H1 (cell line): ENCODE results near the gene BCL7B. TPM values are rescaled to one million over a fixed set of nuclear protein-coding genes. Genes with fewer than 3 reads are reported as not detected.

Experiments used
- CTCF ChIA-PET: fragments of 300-600 bp; sonication (Branson Sonifier 250); formaldehyde crosslinking; loops from one replicate; lab custom pipeline; 2021; ENCODE audit not compliant: partially characterized antibody; lab: Charles Lee
- POLR2A ChIA-PET: fragments of 300-600 bp; sonication (Branson Sonifier 250); formaldehyde crosslinking; loops from one replicate; lab custom pipeline; 2021; ENCODE audit warnings: inconsistent platforms; ENCODE audit not compliant: partially characterized antibody; lab: Charles Lee
- DNase-seq, 2 experiments: peaks; one replicate each; pipeline versions ENCODE4 v3.0.0 to v3.0.0-alpha.2; 2010 to 2022; ENCODE audit warnings: low spot score in 2 of 2, low read depth in 1 of 2, mixed read lengths in 1 of 2
- FAIRE-seq: peaks from 2 replicates; lab custom pipeline; 2011; peaks lifted over from hg19 to GRCh38; lab: Jason Lieb, UNC
- H2AFZ ChIP-seq: 2 replicates; pipeline ENCODE4 v1.8.1; 2012; ENCODE audit warnings: low read length, inconsistent platforms
- H2AK5ac ChIP-seq: 2 replicates; pipeline ENCODE4 v1.6.1; 2013; ENCODE audit warnings: low read depth, low read length
- H2BK120ac ChIP-seq: replicated peaks from 2 replicates; pipeline ENCODE3; 2013; ENCODE audit warnings: low read depth, low read length, inconsistent platforms
- H2BK12ac ChIP-seq: 2 replicates; pipeline ENCODE4 v1.6.1; 2013; ENCODE audit warnings: low read depth, low read length
- H2BK15ac ChIP-seq: 2 replicates; pipeline ENCODE4 v1.6.1; 2013; ENCODE audit warnings: low read length
- H2BK20ac ChIP-seq: 2 replicates; pipeline ENCODE4 v1.6.1; 2013; ENCODE audit warnings: low read length
- H2BK5ac ChIP-seq: 2 replicates; pipeline ENCODE4 v1.6.1; 2013; ENCODE audit warnings: low read depth, low read length
- H3K14ac ChIP-seq: 2 replicates; pipeline ENCODE4 v1.6.1; 2013; ENCODE audit warnings: inconsistent platforms; ENCODE audit not compliant: insufficient read length
- H3K18ac ChIP-seq: 2 replicates; pipeline ENCODE4 v1.6.1; 2013; ENCODE audit warnings: low read length; ENCODE audit errors: extremely low read depth
- H3K23ac ChIP-seq: 2 replicates; pipeline ENCODE4 v1.6.1; 2013; ENCODE audit warnings: inconsistent platforms; ENCODE audit not compliant: insufficient read length
- H3K23me2 ChIP-seq: 2 replicates; pipeline ENCODE4 v1.6.1; 2013; ENCODE audit warnings: low read depth, low read length
- H3K27ac ChIP-seq: 2 replicates; pipeline ENCODE4 v1.6.1; 2011; ENCODE audit warnings: low read depth, low read length, inconsistent platforms
- H3K27me3 ChIP-seq, 4 experiments: replicated peaks in 1 of 4; 1 replicate in 1 of 4; 2 replicates in 3 of 4; pipeline versions ENCODE4 v1.6.1 to v1.8.1; 2011 to 2013; ENCODE audit warnings: low read length in 3 of 4, mild to moderate bottlenecking in 3 of 4, inconsistent platforms in 2 of 4, mixed read lengths in 2 of 4, moderate library complexity in 1 of 4; ENCODE audit not compliant: control insufficient read depth in 3 of 4, insufficient read depth in 3 of 4; ENCODE audit errors: extremely low read depth in 1 of 4
- H3K36me3 ChIP-seq, 4 experiments: 2 replicates each; pipeline versions ENCODE4 v1.6.1 to v1.8.1; 2011 to 2013; ENCODE audit warnings: mild to moderate bottlenecking in 4 of 4, low read length in 3 of 4, moderate library complexity in 2 of 4, control low read depth in 1 of 4, inconsistent platforms in 1 of 4; ENCODE audit not compliant: insufficient read depth in 4 of 4, control insufficient read depth in 2 of 4
- H3K4ac ChIP-seq: replicated peaks from 2 replicates; pipeline ENCODE3; 2013; ENCODE audit warnings: low read length, low read depth, mixed read lengths, inconsistent platforms; ENCODE audit not compliant: insufficient read length
- H3K4me1 ChIP-seq, 4 experiments: replicated peaks in 1 of 4; 1 replicate in 1 of 4; 2 replicates in 3 of 4; pipeline versions ENCODE4 v1.6.1 to v1.8.1; 2011 to 2013; ENCODE audit warnings: low read length in 3 of 4, inconsistent platforms in 2 of 4, mixed read lengths in 1 of 4; ENCODE audit not compliant: insufficient read depth in 4 of 4, control insufficient read depth in 3 of 4
- H3K4me2 ChIP-seq, 2 experiments: 2 replicates each; pipeline versions ENCODE4 v1.6.1 to v1.8.1; 2011 to 2013; ENCODE audit warnings: low read depth in 2 of 2, low read length in 2 of 2, control low read depth in 1 of 2, inconsistent platforms in 1 of 2, mild to moderate bottlenecking in 1 of 2; ENCODE audit not compliant: insufficient read depth in 1 of 2
- H3K4me3 ChIP-seq, 4 experiments: fragments of 200-600, 300-600 bp in 1 of 4; sonication (generic), shearing (Covaris generic), sonication (Bioruptor Twin) in 1 of 4; 2 replicates each; pipeline versions ENCODE4 v1.5.1 to v1.8.1; 2011 to 2016; ENCODE audit warnings: low read length in 4 of 4, low read depth in 3 of 4, control low read depth in 2 of 4, inconsistent platforms in 2 of 4, mild to moderate bottlenecking in 2 of 4, mixed read lengths in 1 of 4, moderate library complexity in 1 of 4; ENCODE audit not compliant: insufficient read depth in 2 of 4; ENCODE audit errors: extremely low read depth in 1 of 4
- H3K56ac ChIP-seq: replicated peaks from 2 replicates; pipeline ENCODE3; 2013; ENCODE audit warnings: low read depth, mild to moderate bottlenecking, mixed read lengths, low read length, inconsistent platforms; ENCODE audit not compliant: insufficient read length
- H3K79me1 ChIP-seq: 2 replicates; pipeline ENCODE4 v1.6.1; 2013; ENCODE audit warnings: low read depth, low read length, control low read depth
- H3K79me2 ChIP-seq, 2 experiments: 2 replicates each; pipeline versions ENCODE4 v1.6.1 to v1.8.1; 2012 to 2013; ENCODE audit warnings: low read length in 2 of 2, mild to moderate bottlenecking in 2 of 2, inconsistent platforms in 1 of 2; ENCODE audit not compliant: insufficient read depth in 2 of 2, control insufficient read depth in 1 of 2
- H3K9ac ChIP-seq, 4 experiments: replicated peaks in 1 of 4; 1 replicate in 1 of 4; 2 replicates in 3 of 4; pipeline versions ENCODE4 v1.6.1 to v1.8.1; 2011 to 2013; ENCODE audit warnings: low read depth in 3 of 4, low read length in 3 of 4, control low read depth in 2 of 4, mild to moderate bottlenecking in 2 of 4, moderate library complexity in 2 of 4, inconsistent platforms in 1 of 4; ENCODE audit errors: extremely low read depth in 1 of 4
- H3K9me3 ChIP-seq, 2 experiments: 2 replicates each; pipeline versions ENCODE4 v1.6.1 to v1.8.1; 2012 to 2013; ENCODE audit warnings: mild to moderate bottlenecking in 2 of 2, moderate library complexity in 2 of 2, control low read depth in 1 of 2, inconsistent platforms in 1 of 2, low read depth in 1 of 2, low read length in 1 of 2, mixed read lengths in 1 of 2; ENCODE audit not compliant: insufficient read depth in 2 of 2
- H4K20me1 ChIP-seq, 2 experiments: replicated peaks in 1 of 2; 2 replicates each; pipeline versions ENCODE3 to v1.8.1; 2011 to 2013; ENCODE audit warnings: inconsistent platforms in 2 of 2, low read length in 2 of 2, mild to moderate bottlenecking in 1 of 2; ENCODE audit not compliant: insufficient read depth in 2 of 2, control insufficient read depth in 1 of 2
- H4K5ac ChIP-seq: 2 replicates; pipeline ENCODE4 v1.6.1; 2013; ENCODE audit warnings: low read length, low read depth, mixed read lengths, inconsistent platforms; ENCODE audit not compliant: insufficient read length
- H4K8ac ChIP-seq: 2 replicates; pipeline ENCODE4 v1.8.0; 2013; ENCODE audit warnings: mild to moderate bottlenecking, moderate library complexity, low read length, inconsistent platforms; ENCODE audit not compliant: insufficient read depth; ENCODE audit errors: extremely low read depth
- H4K91ac ChIP-seq: replicated peaks from 2 replicates; pipeline ENCODE3; 2013; ENCODE audit warnings: low read length, mixed read lengths, inconsistent platforms; ENCODE audit not compliant: insufficient read length
- BRCA1 ChIP-seq: IDR thresholded peaks from 2 replicates; pipeline ENCODE4 v1.6.1; 2012; ENCODE audit warnings: low read depth, low read length, improper control_type of control experiment
- YY1 ChIP-seq: IDR thresholded peaks from 2 replicates; pipeline ENCODE4 v1.6.1; 2011; ENCODE audit warnings: low read depth, mild to moderate bottlenecking, low read length
- WGBS, 2 experiments: shearing (Covaris generic) in 1 of 2; methylation state at CpG; one replicate each; pipeline versions ENCODE4 v1.1.6 to v1.1.7; 2013 to 2015; ENCODE audit warnings: low lambda C conversion rate in 2 of 2, mixed read lengths in 2 of 2, inconsistent platforms in 1 of 2, low coverage in 1 of 2, missing lambda C conversion rate in 1 of 2; ENCODE audit not compliant: insufficient replicate concordance in 2 of 2, insufficient coverage in 1 of 2, insufficient read length in 1 of 2; ENCODE audit errors: extremely low coverage in 1 of 2, missing lambda C conversion rate in 1 of 2; 5-methylcytosine and 5-hydroxymethylcytosine counted together
- polyA plus RNA-seq, 7 experiments: library from polyadenylated mRNA; depleted of rRNA in 3 of 7; stranded (reverse) in 5 of 7; unstranded in 2 of 7; fragments of >200 nt in 5 of 7; fragments of 200-250 nt in 2 of 7; gene quantifications; 1 replicate in 5 of 7; 2 replicates in 1 of 7; 4 replicates in 1 of 7; pipeline versions ENCODE4 v1.2.1 to v1.2.3, GENCODE V29; 2011 to 2013; ENCODE audit warnings: missing spikeins in 2 of 7, mixed read lengths in 2 of 7
- total RNA-seq: library from RNA; stranded (reverse); fragmentation: NEBNext Ultra II Directional; extraction: Animal tissue kit (Norgen Biotek cat#: 25700); gene quantifications from 2 replicates; pipeline ENCODE4 v1.2.1, GENCODE V29; 2021

Gene BCL7B
- total and polyA plus RNA-seq, 2 of the 8 experiments (the other 6 are each of a cell fraction or from before 2014, with no cell fraction given): 24.9 to 44.6 TPM

DNA sequence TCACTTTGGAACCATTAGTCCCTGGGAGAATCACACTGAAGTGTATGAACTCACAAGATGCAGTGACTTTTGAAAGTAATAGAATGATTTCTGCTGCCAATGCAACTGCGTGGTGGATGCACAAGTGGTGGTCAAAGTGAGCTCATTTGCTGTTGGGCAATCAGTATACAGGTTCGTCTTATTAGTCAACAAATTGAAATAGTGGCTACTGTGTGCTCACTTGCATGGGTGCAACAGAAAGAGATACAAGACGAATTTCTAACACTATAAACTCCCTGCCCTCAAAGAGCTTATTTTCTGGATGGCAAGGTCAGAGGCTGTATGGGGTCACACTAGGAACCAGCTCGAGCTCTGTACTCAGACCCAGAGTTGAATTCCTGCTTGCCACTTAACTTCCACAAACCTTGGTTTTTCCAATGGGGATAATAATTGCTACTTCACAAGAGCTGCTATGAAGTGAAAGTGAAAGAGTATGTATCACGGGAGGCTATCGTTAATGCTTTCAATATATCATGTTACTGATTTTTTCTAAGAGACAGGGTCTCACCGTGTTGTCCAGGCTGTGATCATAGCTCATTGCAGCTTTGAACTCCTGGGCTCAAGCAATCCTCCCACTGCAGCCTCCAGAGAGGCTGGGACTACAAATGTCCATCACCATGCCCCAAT, 8.3 kb upstream of the BCL7B start:
- no peak overlapping the region for H3K23ac ChIP-seq
- H2AFZ ChIP-seq: no peak overlapping the region
- no peak overlapping the region for H4K91ac ChIP-seq
- TF ChIP-seq YY1 (no peak), BRCA1 (no peak)
- H3K27me3 ChIP-seq: no peaks in the 10 kb centered on the region; a peak in 1 of 7 replicates
- no peak overlapping the region for H3K18ac ChIP-seq
- POLR2A ChIA-PET: interaction anchor here (0.8 to 5.8 kb wide), 4 partner anchors 8 to 12 kb away, joined by 3 to 39 read pairs (median 10); partner anchors contain the start of genes BCL7B and TBL2
- no peak for FAIRE-seq
- H3K56ac ChIP-seq: no peak overlapping the region
- H3K9ac ChIP-seq: no peak overlapping the region
- no peak overlapping the region for H2BK20ac ChIP-seq
- H3K79me1 ChIP-seq: no peaks in the 10 kb centered on the region
- no peak overlapping the region for H2BK5ac ChIP-seq
- no peaks in the 10 kb centered on the region for H3K23me2 ChIP-seq
- H2BK120ac ChIP-seq: no peak overlapping the region
- H3K36me3 ChIP-seq: peaks cover 7 to 15% (median 10%) of the 10 kb centered on the region in 4 experiments; a peak in 7 of 8 replicates
- no peak overlapping the region for H2AK5ac ChIP-seq
- H3K27ac ChIP-seq: no peak overlapping the region
- peaks cover 0 to 2% of the 10 kb centered on the region in 2 experiments for H4K20me1 ChIP-seq
- H3K14ac ChIP-seq: no peak overlapping the region
- no peak overlapping the region for H3K4me3 ChIP-seq
- no peaks in the 10 kb centered on the region for H3K9me3 ChIP-seq
- no peak overlapping the region for H3K4ac ChIP-seq
- peaks cover 0 to 2% (median 1%) of the 10 kb centered on the region in 4 experiments; a peak in 3 of 7 replicates for H3K4me1 ChIP-seq
- no peaks in the 10 kb centered on the region for H3K79me2 ChIP-seq
- no peak overlapping the region for H4K8ac ChIP-seq
- no peak overlapping the region for H4K5ac ChIP-seq
- CTCF ChIA-PET: interaction anchor here (0.9 to 2.3 kb wide), 3 partner anchors 10 to 114 kb away, joined by 3 to 5 read pairs (median 3); no protein-coding TSS in a partner anchor
- H3K4me2 ChIP-seq: no peak overlapping the region
- no peak overlapping the region for H2BK15ac ChIP-seq
- 83% methylated on average over 7 of the region's 7 CpGs; no CpG with 5 or more reads in 1 of the 2 experiments for WGBS, 2 experiments
- no peak for DNase-seq
- H2BK12ac ChIP-seq: no peak overlapping the region
